IMR-90 (cell line): ENCODE data around the gene IL17F. TPM values are rescaled to one million over a fixed set of nuclear protein-coding genes. Genes with fewer than 3 reads are reported as not detected.

Experiments
- CTCF ChIP-seq: conservative IDR thresholded peaks from 2 replicates; pipeline ENCODE4 v1.5.1; 2012; ENCODE audit warnings: mild to moderate bottlenecking, low read depth, low read length, improper control_type of control experiment
- polyA plus RNA-seq, 3 experiments: library from polyadenylated mRNA; depleted of rRNA; stranded (reverse); fragments of >200 nt; gene quantifications; 2 replicates each; pipeline ENCODE4 v1.2.3, GENCODE V29; 2012; ENCODE audit warnings: low replicate concordance in 1 of 3
- total RNA-seq: library from RNA; depleted of rRNA; stranded (reverse); fragments of >200 nt; gene quantifications from 2 replicates; pipeline ENCODE4 v1.2.3, GENCODE V29; 2012

IL17F gene
- total and polyA plus RNA-seq, 2 of the 4 experiments (the other 2 are of a cell fraction) = not detected

GRCh38 chr6:52263709-52264540 is 19.6 kb upstream of the IL17F start (continued):
- peak; percentile 96 for TF ChIP-seq CTCF
